K562 (cell line): Measurements from ENCODE around the gene MED20. TPM values are rescaled to one million over a fixed set of nuclear protein-coding genes. Genes with fewer than 3 reads are reported as not detected.

Source experiments
- ARID4B ChIP-seq: sonication (generic); formaldehyde crosslinking; IDR thresholded peaks from 2 replicates; pipeline ENCODE4 v1.8.0; 2022; ENCODE audit warnings: mild to moderate bottlenecking, missing genetic modification reagents
- EHMT2 ChIP-seq: fragments of 450-650 bp; IDR thresholded peaks from 2 replicates; pipeline ENCODE4 v1.6.1; 2018; ENCODE audit warnings: antibody characterized with exemption
- HIVEP1 ChIP-seq: fragments of 250-450 bp; sonication (Bioruptor Pico); IDR thresholded peaks from 2 replicates; pipeline ENCODE4 v1.4.0; 2020; ENCODE audit warnings: mild to moderate bottlenecking
- JUN ChIP-seq, 2 experiments: sonication (generic) in 1 of 2; formaldehyde crosslinking in 1 of 2; IDR thresholded peaks; 2 replicates each; pipeline versions ENCODE4 v1.6.1 to v1.8.0; 2012 to 2022; ENCODE audit warnings: borderline replicate concordance in 2 of 2, mild to moderate bottlenecking in 2 of 2, improper control_type of control experiment in 1 of 2, low read depth in 1 of 2, low read length in 1 of 2, missing genetic modification reagents in 1 of 2
- KAT7 ChIP-seq: sonication (generic); formaldehyde crosslinking; IDR thresholded peaks from 2 replicates; pipeline ENCODE4 v1.8.0; 2022; ENCODE audit warnings: missing genetic modification reagents, mild to moderate bottlenecking, borderline replicate concordance
- NUFIP1 ChIP-seq: fragments of 450-650 bp; IDR thresholded peaks from 2 replicates; pipeline ENCODE4 v1.6.1; 2018; ENCODE audit not compliant: partially characterized antibody
- PML ChIP-seq: IDR thresholded peaks from 2 replicates; pipeline ENCODE4 v1.6.1; 2012; ENCODE audit warnings: low read length, inconsistent platforms
- POLR3G ChIP-seq: IDR thresholded peaks from 2 replicates; pipeline ENCODE4 v1.6.1; 2011; ENCODE audit not compliant: insufficient read length, insufficient replicate concordance; ENCODE audit errors: extremely low read depth
- PTTG1 ChIP-seq: fragments of 450-650 bp; IDR thresholded peaks from 2 replicates; pipeline ENCODE4 v1.6.1; 2016; ENCODE audit warnings: low read depth, mild to moderate bottlenecking, missing genetic modification characterization, missing compliant biosample characterization
- RUNX1 ChIP-seq: sonication (generic); IDR thresholded peaks from 2 replicates; pipeline ENCODE4 v1.6.1; 2016; ENCODE audit warnings: antibody characterized with exemption, low read depth
- SIN3A ChIP-seq, 2 experiments: fragments of 150-350 bp in 1 of 2; IDR thresholded peaks; 2 replicates each; pipeline ENCODE4 v1.6.1; 2011 to 2016; ENCODE audit warnings: borderline replicate concordance in 2 of 2, low read depth in 2 of 2, low read length in 2 of 2, mild to moderate bottlenecking in 2 of 2, moderate library complexity in 2 of 2; ENCODE audit not compliant: control insufficient read depth in 1 of 2
- STAT5B ChIP-seq: fragments of 250-450 bp; sonication (Bioruptor Pico); IDR thresholded peaks from 2 replicates; pipeline ENCODE4 v1.8.0; 2021; ENCODE audit warnings: mild to moderate bottlenecking, inconsistent platforms
- TCF3 ChIP-seq: sonication (generic); formaldehyde crosslinking; IDR thresholded peaks from 2 replicates; pipeline ENCODE4 v1.4.0; 2020; ENCODE audit warnings: mild to moderate bottlenecking, missing genetic modification reagents
- ZNF184 ChIP-seq: sonication (generic); formaldehyde crosslinking; IDR thresholded peaks from 2 replicates; pipeline ENCODE4 v1.5.0; 2020; ENCODE audit warnings: missing genetic modification reagents
- ZNF263 ChIP-seq: sonication (generic); formaldehyde crosslinking; IDR thresholded peaks from 2 replicates; pipeline ENCODE4 v1.8.0; 2022; ENCODE audit warnings: mild to moderate bottlenecking, missing genetic modification reagents, borderline replicate concordance
- ZNF280A ChIP-seq: fragments of 450-650 bp; IDR thresholded peaks from 2 replicates; pipeline ENCODE4 v1.6.1; 2018; ENCODE audit warnings: mild to moderate bottlenecking, low read depth; ENCODE audit not compliant: partially characterized antibody
- ZNF75A ChIP-seq: fragments of 450-650 bp; formaldehyde crosslinking; IDR thresholded peaks from 2 replicates; pipeline ENCODE4 v1.4.0; 2020; ENCODE audit warnings: mild to moderate bottlenecking
- polyA plus RNA-seq, 8 experiments: library from polyadenylated mRNA; depleted of rRNA in 4 of 8; stranded (reverse) in 5 of 8; unstranded in 3 of 8; fragments of >200 nt; fragmentation: Nextera tagmentation in 2 of 8; fragmentation: Illumina TruSeq in 1 of 8; extraction: Ambion mirVana in 2 of 8; extraction: Trizol in 1 of 8; gene quantifications; 2 replicates each; pipeline versions ENCODE4 v1.2.1 to v1.2.3, GENCODE V29; 2011 to 2014; ENCODE audit warnings: inconsistent platforms in 1 of 8, missing spikeins in 1 of 8
- total RNA-seq, 7 experiments: library from RNA; depleted of rRNA in 6 of 7; stranded (reverse); fragments of >200 nt in 6 of 7; fragmentation: Illumina TruSeq in 2 of 7; extraction: Trizol in 2 of 7; gene quantifications; 2 replicates each; pipeline versions ENCODE4 v1.2.1 to v1.2.3, GENCODE V29; 2011 to 2021; ENCODE audit warnings: low replicate concordance in 1 of 7
- TF ChIP-seq, protein P1 (sequence below): fragments of 450-650 bp; IDR thresholded peaks from 2 replicates; pipeline ENCODE4 v1.6.1; 2016; ENCODE audit warnings: borderline replicate concordance

MED20 gene
- total and polyA plus RNA-seq, 9 of the 15 experiments (the other 6 are each of a cell fraction or from before 2014, with no cell fraction given): 27.3 to 80.9 (median 46.0) TPM

DNA sequence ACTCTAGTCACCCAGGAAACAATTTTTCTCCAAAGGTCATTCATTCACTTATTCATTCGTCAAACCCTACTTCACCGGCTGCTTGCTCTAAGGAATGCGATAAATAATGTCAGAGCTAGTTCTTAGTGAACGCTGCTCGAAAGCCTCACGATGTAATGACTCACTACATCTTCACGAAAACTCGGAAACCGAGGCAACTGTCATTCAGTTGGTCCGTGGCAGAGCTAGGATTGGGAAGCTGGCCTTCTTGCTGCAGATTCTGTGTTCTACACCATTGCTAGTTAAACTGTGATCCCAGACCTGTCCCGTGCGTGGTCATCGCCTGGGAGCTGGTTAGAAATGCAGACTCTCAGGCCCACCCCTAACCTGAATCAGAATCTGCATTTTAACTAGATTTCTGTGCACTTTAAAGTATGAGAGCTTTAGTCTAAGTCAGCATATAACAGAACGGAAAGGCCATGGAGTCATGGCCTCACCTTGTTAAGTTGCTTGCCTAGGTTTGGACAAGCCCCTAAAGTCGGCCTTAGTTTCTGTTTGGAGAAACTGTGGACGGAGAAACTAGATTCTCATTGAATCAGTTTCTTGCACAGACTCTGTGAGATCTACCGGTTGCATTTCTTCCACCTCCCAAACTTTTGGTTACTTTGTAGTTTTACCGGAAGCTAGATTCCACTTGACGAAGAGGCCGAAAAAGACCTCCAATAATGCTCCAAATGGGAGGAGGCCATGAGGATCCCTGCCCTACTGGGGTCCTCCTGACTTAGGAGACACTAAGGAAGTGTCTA lies 21.3 kb upstream of the MED20 start (continued):
- TF ChIP-seq, protein P1, sequence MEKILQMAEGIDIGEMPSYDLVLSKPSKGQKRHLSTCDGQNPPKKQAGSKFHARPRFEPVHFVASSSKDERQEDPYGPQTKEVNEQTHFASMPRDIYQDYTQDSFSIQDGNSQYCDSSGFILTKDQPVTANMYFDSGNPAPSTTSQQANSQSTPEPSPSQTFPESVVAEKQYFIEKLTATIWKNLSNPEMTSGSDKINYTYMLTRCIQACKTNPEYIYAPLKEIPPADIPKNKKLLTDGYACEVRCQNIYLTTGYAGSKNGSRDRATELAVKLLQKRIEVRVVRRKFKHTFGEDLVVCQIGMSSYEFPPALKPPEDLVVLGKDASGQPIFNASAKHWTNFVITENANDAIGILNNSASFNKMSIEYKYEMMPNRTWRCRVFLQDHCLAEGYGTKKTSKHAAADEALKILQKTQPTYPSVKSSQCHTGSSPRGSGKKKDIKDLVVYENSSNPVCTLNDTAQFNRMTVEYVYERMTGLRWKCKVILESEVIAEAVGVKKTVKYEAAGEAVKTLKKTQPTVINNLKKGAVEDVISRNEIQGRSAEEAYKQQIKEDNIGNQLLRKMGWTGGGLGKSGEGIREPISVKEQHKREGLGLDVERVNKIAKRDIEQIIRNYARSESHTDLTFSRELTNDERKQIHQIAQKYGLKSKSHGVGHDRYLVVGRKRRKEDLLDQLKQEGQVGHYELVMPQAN: no peak; the same call in none of the 2 replicates
- TF ChIP-seq ZNF280A (no peak), JUN (IDR thresholded peaks at IDR 0.05; ENCODE audit: borderline replicate concordance, low read depth, low read length) (no peak), JUN (CRISPR knock-in tag; IDR thresholded peaks at IDR 0.05; ENCODE audit: borderline replicate concordance) (no peak), POLR3G (no peak), SIN3A (IDR thresholded peaks at IDR 0.05; ENCODE audit: borderline replicate concordance in 2 of 2, control insufficient read depth in 1 of 2, low read depth in 2 of 2, low read length in 2 of 2) (no peak), TCF3 (no peak), ZNF184 (CRISPR knock-in tag) (no peak), STAT5B (no peak), PML (no peak; the same call in 1 of the 2 replicates), ZNF75A (CRISPR knock-in tag) (no peak), PTTG1 (tag) (no peak), RUNX1 (no peak), EHMT2 (no peak), NUFIP1 (no peak), KAT7 (CRISPR knock-in tag) (peak; percentile 23; the same call in 1 of the 2 replicates), ARID4B (CRISPR knock-in tag) (no peak), ZNF263 (CRISPR knock-in tag) (peak; percentile 46; the same call in 1 of the 2 replicates), HIVEP1 (CRISPR knock-in tag) (peak; percentile 57; the same call in 1 of the 2 replicates)
